HCT116 (cell line): ENCODE results near the gene CCDC8.

ENCODE experiments used
- EZH2 ChIP-seq: fragments of 200-600 bp; sonication (generic); IDR thresholded peaks from 2 replicates; pipeline ENCODE4 v1.6.1; 2017; ENCODE audit warnings: antibody characterized with exemption, mixed run types
- EZH2phosphoT487 ChIP-seq: fragments of 200-600 bp; IDR thresholded peaks from 2 replicates; pipeline ENCODE4 v1.6.1; 2018; ENCODE audit warnings: antibody characterized with exemption, borderline replicate concordance
- POLR2A ChIP-seq: IDR thresholded peaks from 2 replicates; pipeline ENCODE4 v1.7.0; 2011; ENCODE audit warnings: borderline replicate concordance; ENCODE audit not compliant: insufficient read depth, insufficient read length; ENCODE audit errors: extremely low read depth
- RAD21 ChIP-seq: IDR thresholded peaks from 2 replicates; pipeline ENCODE4 v1.6.1; 2012; ENCODE audit warnings: low read depth, mild to moderate bottlenecking
- SIN3A ChIP-seq: IDR thresholded peaks from 2 replicates; pipeline ENCODE4 v1.6.1; 2012; ENCODE audit warnings: low read depth
- TF ChIP-seq, protein P1 (sequence below), 3 experiments: fragments of 200-600 bp in 1 of 3; sonication (generic) in 1 of 3; IDR thresholded peaks in 2 of 3; conservative IDR thresholded peaks in 1 of 3; 2 replicates each; pipeline ENCODE4 v1.5.1; 2012 to 2017; ENCODE audit warnings: low read depth in 2 of 3, low read length in 2 of 3, antibody characterized with exemption in 1 of 3, borderline replicate concordance in 1 of 3, control low read depth in 1 of 3, mild to moderate bottlenecking in 1 of 3, mixed read lengths in 1 of 3, mixed run types in 1 of 3, moderate library complexity in 1 of 3; ENCODE audit not compliant: insufficient read depth in 1 of 3
- TF ChIP-seq, protein P2 (sequence below): IDR thresholded peaks from 2 replicates; pipeline ENCODE4 v1.6.1; 2012; ENCODE audit warnings: low read depth

DNA sequence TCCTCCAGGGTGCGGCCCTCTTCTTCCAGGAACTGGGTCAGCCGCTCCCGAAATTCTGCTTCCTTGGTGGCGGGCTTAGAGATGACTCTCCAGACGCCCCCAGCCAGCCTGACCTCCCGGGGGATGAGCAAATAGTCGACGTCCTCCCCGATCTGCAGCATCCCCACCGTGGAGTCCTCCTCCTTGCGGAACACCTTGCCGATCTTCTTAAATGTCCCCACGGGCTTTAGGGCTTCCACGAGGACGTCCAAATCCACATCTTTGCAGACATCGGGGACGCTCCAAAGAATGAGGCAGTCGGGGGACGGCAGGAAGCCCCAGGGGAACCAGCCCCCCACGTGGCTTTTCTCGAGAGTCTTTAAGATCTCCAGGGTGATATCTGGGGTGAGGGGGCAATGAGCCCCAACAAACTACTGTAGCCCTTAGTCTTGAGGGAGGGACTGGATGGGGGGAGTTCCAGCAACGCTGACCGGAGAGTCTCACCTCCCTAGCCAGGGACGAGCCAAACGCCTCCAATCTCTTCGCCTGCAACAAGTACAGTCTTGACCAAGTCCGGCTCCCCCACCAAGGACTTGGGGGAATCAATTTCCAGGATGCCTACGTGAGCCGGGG lies 608 bp downstream of the CCDC8 start:
- TF ChIP-seq, protein P1, sequence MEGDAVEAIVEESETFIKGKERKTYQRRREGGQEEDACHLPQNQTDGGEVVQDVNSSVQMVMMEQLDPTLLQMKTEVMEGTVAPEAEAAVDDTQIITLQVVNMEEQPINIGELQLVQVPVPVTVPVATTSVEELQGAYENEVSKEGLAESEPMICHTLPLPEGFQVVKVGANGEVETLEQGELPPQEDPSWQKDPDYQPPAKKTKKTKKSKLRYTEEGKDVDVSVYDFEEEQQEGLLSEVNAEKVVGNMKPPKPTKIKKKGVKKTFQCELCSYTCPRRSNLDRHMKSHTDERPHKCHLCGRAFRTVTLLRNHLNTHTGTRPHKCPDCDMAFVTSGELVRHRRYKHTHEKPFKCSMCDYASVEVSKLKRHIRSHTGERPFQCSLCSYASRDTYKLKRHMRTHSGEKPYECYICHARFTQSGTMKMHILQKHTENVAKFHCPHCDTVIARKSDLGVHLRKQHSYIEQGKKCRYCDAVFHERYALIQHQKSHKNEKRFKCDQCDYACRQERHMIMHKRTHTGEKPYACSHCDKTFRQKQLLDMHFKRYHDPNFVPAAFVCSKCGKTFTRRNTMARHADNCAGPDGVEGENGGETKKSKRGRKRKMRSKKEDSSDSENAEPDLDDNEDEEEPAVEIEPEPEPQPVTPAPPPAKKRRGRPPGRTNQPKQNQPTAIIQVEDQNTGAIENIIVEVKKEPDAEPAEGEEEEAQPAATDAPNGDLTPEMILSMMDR (IDR thresholded peaks at IDR 0.05 in 2 of 3, conservative IDR thresholded peaks at IDR 0.05 in 1 of 3; ENCODE audit: borderline replicate concordance in 1 of 3, insufficient read depth in 1 of 3, low read depth in 2 of 3, low read length in 2 of 3), result no peak
- TF ChIP-seq POLR2A, result no peak
- no peak for TF ChIP-seq RAD21
- no peak for TF ChIP-seq SIN3A
- no peak for TF ChIP-seq EZH2
- no peak for TF ChIP-seq EZH2phosphoT487
- TF ChIP-seq, protein P2, sequence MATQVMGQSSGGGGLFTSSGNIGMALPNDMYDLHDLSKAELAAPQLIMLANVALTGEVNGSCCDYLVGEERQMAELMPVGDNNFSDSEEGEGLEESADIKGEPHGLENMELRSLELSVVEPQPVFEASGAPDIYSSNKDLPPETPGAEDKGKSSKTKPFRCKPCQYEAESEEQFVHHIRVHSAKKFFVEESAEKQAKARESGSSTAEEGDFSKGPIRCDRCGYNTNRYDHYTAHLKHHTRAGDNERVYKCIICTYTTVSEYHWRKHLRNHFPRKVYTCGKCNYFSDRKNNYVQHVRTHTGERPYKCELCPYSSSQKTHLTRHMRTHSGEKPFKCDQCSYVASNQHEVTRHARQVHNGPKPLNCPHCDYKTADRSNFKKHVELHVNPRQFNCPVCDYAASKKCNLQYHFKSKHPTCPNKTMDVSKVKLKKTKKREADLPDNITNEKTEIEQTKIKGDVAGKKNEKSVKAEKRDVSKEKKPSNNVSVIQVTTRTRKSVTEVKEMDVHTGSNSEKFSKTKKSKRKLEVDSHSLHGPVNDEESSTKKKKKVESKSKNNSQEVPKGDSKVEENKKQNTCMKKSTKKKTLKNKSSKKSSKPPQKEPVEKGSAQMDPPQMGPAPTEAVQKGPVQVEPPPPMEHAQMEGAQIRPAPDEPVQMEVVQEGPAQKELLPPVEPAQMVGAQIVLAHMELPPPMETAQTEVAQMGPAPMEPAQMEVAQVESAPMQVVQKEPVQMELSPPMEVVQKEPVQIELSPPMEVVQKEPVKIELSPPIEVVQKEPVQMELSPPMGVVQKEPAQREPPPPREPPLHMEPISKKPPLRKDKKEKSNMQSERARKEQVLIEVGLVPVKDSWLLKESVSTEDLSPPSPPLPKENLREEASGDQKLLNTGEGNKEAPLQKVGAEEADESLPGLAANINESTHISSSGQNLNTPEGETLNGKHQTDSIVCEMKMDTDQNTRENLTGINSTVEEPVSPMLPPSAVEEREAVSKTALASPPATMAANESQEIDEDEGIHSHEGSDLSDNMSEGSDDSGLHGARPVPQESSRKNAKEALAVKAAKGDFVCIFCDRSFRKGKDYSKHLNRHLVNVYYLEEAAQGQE, result no peak
